ENCODE measurements around the gene AJAP1. TPM values are rescaled to one million over a fixed set of nuclear protein-coding genes. Genes with fewer than 3 reads are reported as not detected.

AJAP1 gene
- total RNA-seq, 2 donors from 2014 or later = not detected

- no peak for ATAC-seq
- Mint-ChIP-seq H3K4me3 (no peak overlapping the region), H3K27ac (no peak overlapping the region), H3K4me1 (ENCODE audit: low read depth in 2 of 2) (no peaks in the 10 kb centered on the region), H3K36me3 (no peaks in the 10 kb centered on the region), H3K27me3 (peaks cover 0 to 4% of the 10 kb centered on the region in 2 donors), H3K9me3 (no peaks in the 10 kb centered on the region)
- no peak for DNase-seq (ENCODE audit: low spot score)
Observed at GRCh38 chr1:4743978-4744750, 89.8 kb downstream of the AJAP1 start.

GRCh38 chr1:4745560-4745959, 91.2 kb downstream of the AJAP1 start:
- Mint-ChIP-seq H3K27ac (no peak overlapping the region), H3K27me3 (no peaks in the 10 kb centered on the region), H3K4me1 (ENCODE audit: low read depth in 2 of 2) (no peaks in the 10 kb centered on the region), H3K9me3 (no peaks in the 10 kb centered on the region), H3K4me3 (no peak overlapping the region), H3K36me3 (no peaks in the 10 kb centered on the region)
- ATAC-seq = peak in 1 of 2 donors; percentile 8
- no peak for DNase-seq (ENCODE audit: low spot score)

GRCh38 chr1:4749406-4749805, 95.0 kb downstream of the AJAP1 start:
- Mint-ChIP-seq H3K27me3 (no peaks in the 10 kb centered on the region), H3K4me3 (no peak overlapping the region), H3K9me3 (no peaks in the 10 kb centered on the region), H3K4me1 (ENCODE audit: low read depth in 2 of 2) (no peaks in the 10 kb centered on the region), H3K36me3 (no peaks in the 10 kb centered on the region), H3K27ac (no peak overlapping the region)
- no peak for ATAC-seq
- no peak for DNase-seq (ENCODE audit: low spot score)

GRCh38 chr1:4750177-4750576, 95.8 kb downstream of the AJAP1 start:
- no peaks in the 10 kb centered on the region for H3K9me3 Mint-ChIP-seq
- H3K27ac Mint-ChIP-seq = no peak overlapping the region

GRCh38 chr1:4752059-4752458, 97.7 kb downstream of the AJAP1 start:
- no peaks in the 10 kb centered on the region for H3K36me3 Mint-ChIP-seq
- H3K4me3 Mint-ChIP-seq = no peak overlapping the region
- no peaks in the 10 kb centered on the region for H3K4me1 Mint-ChIP-seq (ENCODE audit: low read depth in 2 of 2)
- no peaks in the 10 kb centered on the region for H3K27me3 Mint-ChIP-seq
- ATAC-seq = no peak
- no peak overlapping the region for H3K27ac Mint-ChIP-seq
- DNase-seq (ENCODE audit: low spot score) = no peak
- H3K9me3 Mint-ChIP-seq = no peaks in the 10 kb centered on the region

More at GRCh38 chr1:4750177-4750576, 95.8 kb downstream of the AJAP1 start:
- no peak for DNase-seq (ENCODE audit: low spot score)
- no peak for ATAC-seq
- Mint-ChIP-seq H3K4me3 (no peak overlapping the region), H3K36me3 (no peaks in the 10 kb centered on the region), H3K27me3 (no peaks in the 10 kb centered on the region), H3K4me1 (ENCODE audit: low read depth in 2 of 2) (no peaks in the 10 kb centered on the region)

GRCh38 chr1:4754816-4755215, 100.4 kb downstream of the AJAP1 start:
- Mint-ChIP-seq H3K27me3 (no peaks in the 10 kb centered on the region), H3K36me3 (no peaks in the 10 kb centered on the region), H3K4me1 (ENCODE audit: low read depth in 2 of 2) (no peaks in the 10 kb centered on the region), H3K9me3 (no peaks in the 10 kb centered on the region), H3K4me3 (no peak overlapping the region), H3K27ac (no peak overlapping the region)
- ATAC-seq (no peak), DNase-seq (ENCODE audit: low spot score) (no peak)

DNA sequence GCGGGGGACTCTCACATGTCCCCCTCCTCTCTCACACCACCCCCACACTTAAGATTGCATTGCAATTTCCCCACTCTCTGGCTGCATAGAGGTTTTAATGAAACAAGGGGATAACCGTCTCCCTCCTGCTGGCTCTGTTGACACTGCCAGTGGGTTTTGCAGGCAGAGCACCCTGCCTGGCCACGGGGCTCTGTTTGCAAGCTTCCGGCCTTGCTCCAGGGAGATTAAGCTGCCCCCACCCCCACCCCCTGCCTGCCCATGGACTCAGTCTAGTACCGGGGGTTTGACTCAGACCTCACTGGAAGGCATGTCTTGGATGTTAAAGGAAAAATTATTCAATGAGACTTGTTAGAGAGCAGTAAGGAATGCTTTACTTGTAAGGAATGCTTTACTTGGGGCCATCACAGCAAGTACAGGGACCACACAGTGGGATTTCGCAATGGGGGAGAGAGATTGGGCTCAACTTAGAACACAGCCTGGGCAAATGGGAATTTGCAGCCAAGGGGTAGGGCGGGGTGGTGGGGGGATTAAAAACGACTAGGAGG, 101.0 kb downstream of the AJAP1 start:
- no peak for DNase-seq (ENCODE audit: low spot score)
- Mint-ChIP-seq H3K4me1 (ENCODE audit: low read depth in 2 of 2) (no peaks in the 10 kb centered on the region), H3K27ac (no peak overlapping the region), H3K4me3 (no peak overlapping the region), H3K27me3 (no peaks in the 10 kb centered on the region), H3K9me3 (no peaks in the 10 kb centered on the region), H3K36me3 (no peaks in the 10 kb centered on the region)
- no peak for ATAC-seq

DNA sequence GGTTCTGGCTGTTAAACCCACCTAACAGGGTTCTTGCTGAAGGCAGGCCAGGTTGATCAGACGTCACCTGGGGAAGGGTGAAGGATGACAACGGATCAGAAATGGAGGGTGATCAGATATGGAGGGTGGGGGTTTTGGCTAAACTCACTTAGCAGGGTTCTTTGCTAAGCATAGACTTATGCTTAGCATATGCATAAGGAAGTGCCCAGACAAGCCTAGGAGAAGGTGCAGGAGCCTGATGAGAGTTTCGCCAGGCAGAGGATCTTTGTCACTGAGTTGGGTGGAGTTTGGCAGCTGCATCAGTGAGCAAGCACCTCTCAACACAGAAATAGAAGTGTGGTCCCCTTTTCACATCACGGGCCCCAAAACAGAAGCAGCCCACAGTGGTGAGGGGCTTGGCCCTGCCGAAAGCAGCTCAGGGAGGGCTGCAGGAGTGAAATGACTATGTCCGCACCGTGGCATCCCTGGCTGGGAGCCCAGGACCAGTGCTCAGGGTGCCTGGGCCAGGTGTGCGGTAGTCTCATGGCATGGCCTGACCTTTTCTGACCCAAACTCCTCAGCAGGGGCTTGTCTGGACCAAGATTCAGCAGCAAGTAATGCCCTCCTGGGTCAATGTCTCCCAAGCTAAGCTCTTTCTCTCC, 101.6 kb downstream of the AJAP1 start:
- H3K27ac Mint-ChIP-seq = no peak overlapping the region
- H3K9me3 Mint-ChIP-seq = no peaks in the 10 kb centered on the region
- H3K27me3 Mint-ChIP-seq = no peaks in the 10 kb centered on the region
- ATAC-seq (no peak), DNase-seq (ENCODE audit: low spot score) (no peak)
- H3K4me1 Mint-ChIP-seq (ENCODE audit: low read depth in 2 of 2) = no peaks in the 10 kb centered on the region
- H3K4me3 Mint-ChIP-seq = no peak overlapping the region
- H3K36me3 Mint-ChIP-seq = no peaks in the 10 kb centered on the region

GRCh38 chr1:4756851-4757580, 102.6 kb downstream of the AJAP1 start:
- Mint-ChIP-seq H3K4me3 (no peak overlapping the region), H3K27me3 (no peaks in the 10 kb centered on the region), H3K27ac (no peak overlapping the region), H3K36me3 (no peaks in the 10 kb centered on the region), H3K4me1 (ENCODE audit: low read depth in 2 of 2) (no peaks in the 10 kb centered on the region), H3K9me3 (no peaks in the 10 kb centered on the region)
- no peak for ATAC-seq
- DNase-seq (ENCODE audit: low spot score) = no peak

- no peak overlapping the region for H3K27ac Mint-ChIP-seq
- H3K4me1 Mint-ChIP-seq (ENCODE audit: low read depth in 2 of 2) = no peaks in the 10 kb centered on the region
- H3K4me3 Mint-ChIP-seq = no peak overlapping the region
- no peak for DNase-seq (ENCODE audit: low spot score)
- no peaks in the 10 kb centered on the region for H3K9me3 Mint-ChIP-seq
- no peaks in the 10 kb centered on the region for H3K36me3 Mint-ChIP-seq
- no peaks in the 10 kb centered on the region for H3K27me3 Mint-ChIP-seq
- no peak for ATAC-seq
Observed at GRCh38 chr1:4759671-4760070, 105.3 kb downstream of the AJAP1 start.

DNA sequence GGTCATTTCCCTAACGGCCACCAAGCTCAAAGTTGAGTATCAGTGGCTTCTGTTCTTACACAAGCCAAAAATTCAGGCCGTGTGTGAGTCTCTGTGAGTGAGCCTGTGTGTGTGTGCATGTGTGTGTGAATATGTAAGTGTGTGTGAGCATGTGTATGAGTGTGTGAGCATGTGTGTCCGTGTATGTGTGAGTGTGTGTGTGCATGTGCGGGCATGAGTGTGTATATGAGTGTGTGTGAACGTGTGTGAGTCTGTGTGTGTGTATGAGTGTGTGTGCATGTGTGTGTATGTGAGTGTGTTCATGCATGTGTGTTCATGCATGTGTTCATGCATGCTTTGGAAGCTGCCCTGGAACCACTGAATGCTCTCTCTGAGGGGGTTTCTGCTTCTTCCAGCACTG, 105.7 kb downstream of the AJAP1 start:
- H3K4me3 Mint-ChIP-seq = no peak overlapping the region
- no peaks in the 10 kb centered on the region for H3K9me3 Mint-ChIP-seq
- DNase-seq (ENCODE audit: low spot score) (no peak), ATAC-seq (no peak)
- no peaks in the 10 kb centered on the region for H3K36me3 Mint-ChIP-seq
- no peaks in the 10 kb centered on the region for H3K4me1 Mint-ChIP-seq (ENCODE audit: low read depth in 2 of 2)
- H3K27ac Mint-ChIP-seq = no peak overlapping the region
- H3K27me3 Mint-ChIP-seq = no peaks in the 10 kb centered on the region

DNA sequence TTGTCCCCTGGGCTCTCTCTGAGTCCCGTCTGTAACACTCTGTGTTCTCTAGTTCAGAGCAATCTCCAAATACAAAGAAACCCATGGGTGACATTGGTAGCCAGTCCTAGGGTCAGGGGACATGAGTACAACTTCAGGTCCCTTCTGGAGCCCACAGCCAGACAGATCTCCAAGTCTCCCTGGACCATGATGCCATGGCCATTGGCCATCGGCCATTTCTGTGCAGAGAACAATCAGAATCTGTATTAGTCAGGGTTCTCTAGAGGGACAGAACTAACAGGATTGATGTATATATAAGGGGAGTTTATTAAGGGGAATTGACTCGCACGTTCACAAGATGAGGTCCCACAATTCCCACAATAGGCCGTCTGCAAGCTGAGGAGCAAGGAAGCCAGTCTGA, 106.9 kb downstream of the AJAP1 start:
- Mint-ChIP-seq H3K9me3 (no peaks in the 10 kb centered on the region), H3K4me3 (no peak overlapping the region), H3K4me1 (ENCODE audit: low read depth in 2 of 2) (no peaks in the 10 kb centered on the region), H3K27ac (no peak overlapping the region), H3K27me3 (no peaks in the 10 kb centered on the region), H3K36me3 (no peaks in the 10 kb centered on the region)
- DNase-seq (ENCODE audit: low spot score) = no peak
- no peak for ATAC-seq

DNA sequence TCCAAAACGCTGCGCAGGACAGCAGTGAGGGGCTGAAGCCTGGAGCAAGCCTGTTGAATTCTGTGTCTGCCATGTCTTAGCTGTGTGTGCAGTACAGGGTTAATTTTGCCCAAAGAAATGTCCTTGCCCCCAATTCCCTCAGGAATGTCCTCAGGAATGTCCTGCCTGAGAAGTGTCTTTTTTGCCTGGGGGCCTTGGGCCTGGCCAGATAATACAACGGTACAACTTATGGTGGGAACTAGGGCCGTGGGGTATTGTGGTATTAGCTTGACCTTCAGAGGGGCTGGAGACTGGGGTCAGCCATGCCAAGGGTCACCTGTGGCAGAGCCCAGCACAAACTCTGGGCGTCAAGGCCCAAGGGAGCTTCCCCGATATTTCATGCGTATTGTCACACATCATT, 107.7 kb downstream of the AJAP1 start:
- no peaks in the 10 kb centered on the region for H3K27me3 Mint-ChIP-seq
- DNase-seq (ENCODE audit: low spot score) = no peak
- no peaks in the 10 kb centered on the region for H3K36me3 Mint-ChIP-seq
- H3K27ac Mint-ChIP-seq = no peak overlapping the region
- no peaks in the 10 kb centered on the region for H3K4me1 Mint-ChIP-seq (ENCODE audit: low read depth in 2 of 2)
- ATAC-seq = no peak
- no peak overlapping the region for H3K4me3 Mint-ChIP-seq
- H3K9me3 Mint-ChIP-seq = no peaks in the 10 kb centered on the region

DNA sequence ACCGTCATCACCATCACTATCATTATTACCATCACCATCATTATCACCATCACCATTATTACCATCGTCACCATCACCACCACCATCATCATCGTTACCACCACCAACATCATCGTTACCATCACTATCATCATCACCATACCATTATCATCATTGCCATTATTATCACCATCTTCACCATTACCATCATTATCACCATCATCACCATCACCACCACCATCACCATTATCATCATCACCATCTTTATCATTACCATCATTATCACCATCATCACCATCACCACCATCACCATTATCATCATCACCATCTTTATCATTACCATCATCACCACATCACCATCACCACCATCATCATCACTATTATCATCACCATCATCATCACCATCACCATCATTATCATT, 112.9 kb downstream of the AJAP1 start:
- no peak overlapping the region for H3K27ac Mint-ChIP-seq
- no peaks in the 10 kb centered on the region for H3K36me3 Mint-ChIP-seq
- H3K4me1 Mint-ChIP-seq (ENCODE audit: low read depth in 2 of 2) = no peaks in the 10 kb centered on the region
- no peaks in the 10 kb centered on the region for H3K9me3 Mint-ChIP-seq
- H3K4me3 Mint-ChIP-seq = no peak overlapping the region
- H3K27me3 Mint-ChIP-seq = no peaks in the 10 kb centered on the region
- ATAC-seq (no peak), DNase-seq (ENCODE audit: low spot score) (no peak)

Data from natural killer cell treated with Interleukin-12 subunit alpha and Interleukin-12 subunit beta and Interleukin-15 and Interleukin-18, amount 100 ng/mL, for 72 hours (primary cell).